ENCODE measurements around the gene MTMR12. TPM values are rescaled to one million over a fixed set of nuclear protein-coding genes. Genes with fewer than 3 reads are reported as not detected.

The MTMR12 gene
- total and polyA plus RNA-seq, 2 donors (not counting 3 experiments of a cell fraction or from before 2014, with no cell fraction given), result 18.2 to 38.6 TPM

- no peaks in the 10 kb centered on the region for H3K36me3 ChIP-seq (ENCODE audit: control insufficient read depth in 2 of 2, extremely low read depth in 1 of 2, insufficient read depth in 2 of 2, low read length in 2 of 2)
- FAIRE-seq, result no peak
- no peaks in the 10 kb centered on the region for H3K79me2 ChIP-seq (ENCODE audit: control insufficient read depth, insufficient read depth, low read length)
- TF ChIP-seq MYC (IDR thresholded peaks at IDR 0.05; ENCODE audit: low read depth, low read length) (no peak), EZH2 (IDR thresholded peaks at IDR 0.05; ENCODE audit: borderline replicate concordance, low read depth, low read length, severe bottlenecking) (no peak), JUN (IDR thresholded peaks at IDR 0.05; ENCODE audit: borderline replicate concordance, insufficient read depth, insufficient read length, low read depth) (no peak), FOS (IDR thresholded peaks at IDR 0.05; ENCODE audit: borderline replicate concordance, insufficient read depth, low read length) (no peak), POLR2AphosphoS5 (IDR thresholded peaks at IDR 0.05; ENCODE audit: insufficient read depth, low read depth, low read length) (no peak), GATA2 (IDR thresholded peaks at IDR 0.05; ENCODE audit: insufficient read depth, insufficient read length, low read depth, low read length) (no peak), POLR2A (IDR thresholded peaks at IDR 0.05; ENCODE audit: low read depth, low read length) (no peak)
- TF ChIP-seq, protein P1, sequence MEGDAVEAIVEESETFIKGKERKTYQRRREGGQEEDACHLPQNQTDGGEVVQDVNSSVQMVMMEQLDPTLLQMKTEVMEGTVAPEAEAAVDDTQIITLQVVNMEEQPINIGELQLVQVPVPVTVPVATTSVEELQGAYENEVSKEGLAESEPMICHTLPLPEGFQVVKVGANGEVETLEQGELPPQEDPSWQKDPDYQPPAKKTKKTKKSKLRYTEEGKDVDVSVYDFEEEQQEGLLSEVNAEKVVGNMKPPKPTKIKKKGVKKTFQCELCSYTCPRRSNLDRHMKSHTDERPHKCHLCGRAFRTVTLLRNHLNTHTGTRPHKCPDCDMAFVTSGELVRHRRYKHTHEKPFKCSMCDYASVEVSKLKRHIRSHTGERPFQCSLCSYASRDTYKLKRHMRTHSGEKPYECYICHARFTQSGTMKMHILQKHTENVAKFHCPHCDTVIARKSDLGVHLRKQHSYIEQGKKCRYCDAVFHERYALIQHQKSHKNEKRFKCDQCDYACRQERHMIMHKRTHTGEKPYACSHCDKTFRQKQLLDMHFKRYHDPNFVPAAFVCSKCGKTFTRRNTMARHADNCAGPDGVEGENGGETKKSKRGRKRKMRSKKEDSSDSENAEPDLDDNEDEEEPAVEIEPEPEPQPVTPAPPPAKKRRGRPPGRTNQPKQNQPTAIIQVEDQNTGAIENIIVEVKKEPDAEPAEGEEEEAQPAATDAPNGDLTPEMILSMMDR (IDR thresholded peaks at IDR 0.05; ENCODE audit: extremely low read depth in 1 of 2, insufficient read depth in 1 of 2, low read depth in 1 of 2, low read length in 2 of 2), result no peak
- TF ChIP-seq, protein P2, sequence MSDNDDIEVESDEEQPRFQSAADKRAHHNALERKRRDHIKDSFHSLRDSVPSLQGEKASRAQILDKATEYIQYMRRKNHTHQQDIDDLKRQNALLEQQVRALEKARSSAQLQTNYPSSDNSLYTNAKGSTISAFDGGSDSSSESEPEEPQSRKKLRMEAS (IDR thresholded peaks at IDR 0.05; ENCODE audit: insufficient read depth, insufficient read length), result no peak
- dilution Hi-C loops (cut with MboI; ENCODE audit: extremely low pct_ligation_motif_present, low sequenced_read_pairs) (no loop called here), intact Hi-C loops (cut with micrococcal nuclease) (no loop called here)
- ChIA-PET POLR2A (no interaction called here), CTCF (interaction anchor here (1.0 to 2.9 kb wide), 4 partner anchors 10 to 87 kb away, joined by 3 to 16 read pairs (median 6); no protein-coding TSS in a partner anchor)
- no peak overlapping the region for H3K4me3 ChIP-seq (replicated peaks in 1 of 3; ENCODE audit: insufficient read depth in 1 of 3, low read depth in 1 of 3, low read length in 3 of 3)
- H3K27me3 ChIP-seq (ENCODE audit: control insufficient read depth in 2 of 2, insufficient read depth in 2 of 2, low read length in 2 of 2), result no peaks in the 10 kb centered on the region
- H3K9ac ChIP-seq (replicated peaks; ENCODE audit: extremely low read depth, insufficient read depth, low read length), result no peak overlapping the region
- no peaks in the 10 kb centered on the region for H3K4me1 ChIP-seq (ENCODE audit: control insufficient read depth, extremely low read depth, insufficient read depth, low read length)
- no peaks in the 10 kb centered on the region for H4K20me1 ChIP-seq (replicated peaks; ENCODE audit: control insufficient read depth, extremely low read depth, insufficient read depth, low read length)
- no TSS peak for BruUV-seq (replicated peaks)
- no peak overlapping the region for H3K4me2 ChIP-seq (ENCODE audit: insufficient read depth, low read length)
- no peak for DNase-seq (ENCODE audit: low read depth, low spot score)
- H3K9me3 ChIP-seq (replicated peaks; ENCODE audit: control insufficient read depth, insufficient read depth, low read length), result no peaks in the 10 kb centered on the region
- no peak overlapping the region for H2AFZ ChIP-seq (ENCODE audit: low read depth, low read length)
- H3K27ac ChIP-seq (ENCODE audit: insufficient read depth, low read depth, low read length), result no peak overlapping the region
- H3K9me1 ChIP-seq (replicated peaks; ENCODE audit: control insufficient read depth, extremely low read depth, insufficient read depth, low read length), result no peaks in the 10 kb centered on the region
Observed at GRCh38 chr5:32319392-32319791, 6.7 kb upstream of the MTMR12 start.
